Thyroid gland (tissue), 4 donors: ENCODE results near the gene FLT1.

Source experiments
- CTCF ChIP-seq, 6 experiments: fragments of 200-600 bp in 3 of 6; fragments of 450-650 bp in 3 of 6; sonication (generic) in 3 of 6; IDR thresholded peaks; one replicate each; pipeline ENCODE4 v1.5.1; 2016 to 2019; ENCODE audit warnings: antibody characterized with exemption in 6 of 6, mild to moderate bottlenecking in 2 of 6, inconsistent platforms in 1 of 6, moderate library complexity in 1 of 6
- POLR2A ChIP-seq, 2 donors: fragments of 450-650 bp; IDR thresholded peaks; one replicate each; pipeline ENCODE4 v1.6.1; 2017; ENCODE audit warnings: antibody characterized with exemption in 2 of 2, mild to moderate bottlenecking in 2 of 2, moderate library complexity in 1 of 2

GRCh38 chr13:28510542-28510941, 15.6 kb upstream of the FLT1 start:
- TF ChIP-seq CTCF (IDR thresholded peaks at IDR 0.05) (no peak), POLR2A (IDR thresholded peaks at IDR 0.05) (no peak)
